AG09319 (cell line): Measurements from ENCODE around the gene FTMT.
A peak's percentile ranks its signal among the peaks of the same experiment; 100 is the strongest.

Experiments
- DNase-seq: peaks from one replicate; pipeline ENCODE4 v3.0.0-alpha.2; 2010; ENCODE audit warnings: low read depth; ENCODE audit errors: extremely low read depth
- CTCF ChIP-seq: IDR thresholded peaks from 2 replicates; pipeline ENCODE4 v1.5.1; 2011; ENCODE audit warnings: low read depth, mild to moderate bottlenecking, inconsistent platforms, low read length, moderate library complexity

FTMT gene

DNA sequence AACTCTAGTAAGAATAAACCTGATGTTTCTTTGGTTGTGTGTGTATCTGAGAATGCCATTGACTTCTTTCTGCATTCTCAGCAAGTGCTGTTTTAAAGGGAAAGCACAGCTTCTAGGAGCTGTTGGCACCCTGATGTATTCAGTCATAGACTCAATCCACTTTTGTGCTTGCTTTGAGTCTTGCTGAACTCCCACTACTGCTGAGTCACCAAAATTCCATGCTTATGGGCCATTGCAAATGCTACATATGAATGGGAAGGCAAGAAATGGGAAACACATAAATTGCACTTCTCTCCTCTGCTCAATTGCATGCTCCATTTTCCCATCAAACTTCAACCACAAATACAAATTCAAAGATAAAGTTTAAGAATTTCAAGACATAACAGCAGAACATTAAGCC lies 9.8 kb upstream of the FTMT start:
- TF ChIP-seq CTCF: no peak

GRCh38 chr5:121850272-121850671 lies 1.4 kb upstream of the FTMT start:
- TF ChIP-seq CTCF: no peak
- DNase-seq: no peak

More for the DNA sequence above, 9.8 kb upstream of the FTMT start:
- DNase-seq: no peak

DNA sequence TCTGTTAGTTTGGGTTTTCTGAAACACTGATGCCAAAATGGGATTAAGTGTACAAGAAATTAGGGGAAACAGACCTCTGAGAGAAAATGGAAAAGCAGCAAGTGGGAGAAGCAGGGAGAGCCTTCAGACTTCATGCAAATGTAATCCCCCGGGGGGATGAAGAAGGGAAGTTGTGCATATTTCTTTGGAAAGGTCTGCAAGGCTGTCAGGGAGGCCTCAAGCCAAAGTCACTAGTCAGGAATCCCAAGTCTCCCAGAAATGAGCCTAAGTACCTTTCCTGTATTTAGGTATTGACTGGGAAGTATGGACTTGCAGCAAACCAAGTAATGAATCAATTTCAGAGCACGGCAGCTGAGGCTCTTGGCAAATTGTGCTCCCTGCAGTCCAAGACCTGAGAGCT lies 2.2 kb downstream of the FTMT start:
- no peak for DNase-seq
- TF ChIP-seq CTCF: no peak

GRCh38 chr5:121862801-121863200 lies 11.1 kb downstream of the FTMT start:
- no peak for DNase-seq
- TF ChIP-seq CTCF: no peak

GRCh38 chr5:121863753-121864285 lies 12.1 kb downstream of the FTMT start:
- no peak for DNase-seq
- no peak for TF ChIP-seq CTCF

GRCh38 chr5:121867403-121867802 lies 15.7 kb downstream of the FTMT start:
- no peak for DNase-seq
- no peak for TF ChIP-seq CTCF

DNA sequence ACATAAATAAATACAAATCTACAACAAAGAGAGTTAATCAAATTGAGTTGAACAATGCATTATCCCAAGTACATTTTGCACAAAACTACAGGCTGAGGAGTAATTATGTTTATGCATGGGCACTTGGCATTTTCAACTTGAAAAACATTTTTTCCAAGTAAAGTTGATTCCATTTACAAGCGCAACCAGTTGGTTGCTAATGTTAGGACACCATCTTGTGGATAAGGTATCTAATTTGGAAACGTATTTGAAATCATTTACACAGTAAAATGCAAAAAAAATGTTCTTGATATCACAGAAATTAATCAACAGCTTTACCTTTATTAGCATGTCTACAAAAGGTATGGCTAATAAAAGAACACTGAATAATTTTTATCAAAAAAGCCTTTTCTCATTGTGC lies 18.8 kb downstream of the FTMT start:
- DNase-seq: no peak
- TF ChIP-seq CTCF: peak; percentile 8
